GM12878 (cell line): ENCODE results near the gene VEGFB. TPM values are rescaled to one million over a fixed set of nuclear protein-coding genes. Genes with fewer than 3 reads are reported as not detected.
A peak's percentile ranks its signal among the peaks of the same experiment; 100 is the strongest.

ENCODE experiments used
- BHLHE40 ChIP-seq, 2 experiments: fragments of 450-650 bp in 1 of 2; IDR thresholded peaks; 2 replicates each; pipeline ENCODE4 v1.6.1; 2011 to 2017; ENCODE audit warnings: low read depth in 2 of 2, borderline replicate concordance in 1 of 2, improper control_type of control experiment in 1 of 2, low read length in 1 of 2, mild to moderate bottlenecking in 1 of 2
- CBFB ChIP-seq: IDR thresholded peaks from 2 replicates; pipeline ENCODE4 v1.6.1; 2016; ENCODE audit warnings: antibody characterized with exemption, low read depth
- CBX3 ChIP-seq: fragments of 200-600 bp; sonication (generic); IDR thresholded peaks from 2 replicates; pipeline ENCODE4 v1.6.1; 2016; ENCODE audit warnings: low read depth, borderline replicate concordance
- CHD2 ChIP-seq: IDR thresholded peaks from 2 replicates; pipeline ENCODE4 v1.6.1; 2011; ENCODE audit warnings: low read depth, low read length, improper control_type of control experiment, borderline replicate concordance
- DPF2 ChIP-seq: fragments of 450-650 bp; IDR thresholded peaks from 2 replicates; pipeline ENCODE4 v1.6.1; 2017; ENCODE audit warnings: mild to moderate bottlenecking
- EGR1 ChIP-seq, 2 experiments: IDR thresholded peaks; 1 replicate in 1 of 2; 2 replicates in 1 of 2; pipeline ENCODE4 v1.6.1; 2011 to 2012; ENCODE audit warnings: low read depth in 2 of 2, low read length in 2 of 2, borderline replicate concordance in 1 of 2, mild to moderate bottlenecking in 1 of 2, moderate library complexity in 1 of 2
- ESRRA ChIP-seq: IDR thresholded peaks from 2 replicates; pipeline ENCODE4 v1.6.1; 2012; ENCODE audit warnings: mild to moderate bottlenecking, low read length, improper control_type of control experiment
- FOXM1 ChIP-seq: IDR thresholded peaks from 2 replicates; pipeline ENCODE4 v1.6.1; 2012; ENCODE audit warnings: low read depth, mild to moderate bottlenecking, inconsistent platforms, low read length, moderate library complexity
- MTA3 ChIP-seq: IDR thresholded peaks from 2 replicates; pipeline ENCODE4 v1.6.1; 2012; ENCODE audit warnings: low read length, inconsistent platforms, borderline replicate concordance
- PAX5 ChIP-seq: IDR thresholded peaks from 2 replicates; pipeline ENCODE4 v1.6.1; 2011; ENCODE audit warnings: low read depth, low read length, borderline replicate concordance
- PBX3 ChIP-seq: IDR thresholded peaks from 2 replicates; pipeline ENCODE4 v1.6.1; 2011; ENCODE audit warnings: mild to moderate bottlenecking, low read depth, low read length, moderate library complexity; ENCODE audit not compliant: insufficient replicate concordance
- RAD21 ChIP-seq: IDR thresholded peaks from 2 replicates; pipeline ENCODE4 v1.6.1; 2011; ENCODE audit warnings: mild to moderate bottlenecking, low read depth, low read length, moderate library complexity; ENCODE audit not compliant: insufficient read depth
- RAD51 ChIP-seq: fragments of 450-650 bp; IDR thresholded peaks from 2 replicates; pipeline ENCODE4 v1.6.1; 2016; ENCODE audit warnings: moderate library complexity, mild to moderate bottlenecking, inconsistent platforms
- SIN3A ChIP-seq: IDR thresholded peaks from 2 replicates; pipeline ENCODE4 v1.6.1; 2012; ENCODE audit warnings: low read depth, low read length, improper control_type of control experiment
- SRF ChIP-seq, 2 experiments: IDR thresholded peaks; 2 replicates each; pipeline ENCODE4 v1.6.1; 2011; ENCODE audit warnings: low read depth in 2 of 2, low read length in 2 of 2, mild to moderate bottlenecking in 1 of 2, moderate library complexity in 1 of 2
- TCF3 ChIP-seq: IDR thresholded peaks from 2 replicates; pipeline ENCODE4 v1.6.1; 2012; ENCODE audit warnings: low read depth, mild to moderate bottlenecking, low read length, borderline replicate concordance; ENCODE audit not compliant: insufficient read depth
- USF2 ChIP-seq: IDR thresholded peaks from 2 replicates; pipeline ENCODE4 v1.6.1; 2011; ENCODE audit warnings: low read depth, low read length, improper control_type of control experiment, borderline replicate concordance
- ZBED1 ChIP-seq: IDR thresholded peaks from 2 replicates; pipeline ENCODE4 v1.6.1; 2016; ENCODE audit warnings: borderline replicate concordance
- polyA plus RNA-seq, 11 experiments: library from polyadenylated mRNA; depleted of rRNA in 4 of 11; unstranded in 6 of 11; stranded (reverse) in 5 of 11; fragments of >200 nt; fragmentation: Nextera tagmentation in 4 of 11; fragmentation: Illumina TruSeq in 1 of 11; extraction: Ambion mirVana in 4 of 11; extraction: Trizol in 1 of 11; gene quantifications; 1 replicate in 1 of 11; 2 replicates in 10 of 11; pipeline versions ENCODE4 v1.2.1 to v1.2.3, GENCODE V29; 2011 to 2016; ENCODE audit warnings: inconsistent platforms in 2 of 11, missing spikeins in 2 of 11, low read depth in 1 of 11
- total RNA-seq, 4 experiments: library from RNA; depleted of rRNA in 3 of 4; stranded (reverse); fragments of >200 nt in 3 of 4; fragmentation: Illumina TruSeq in 1 of 4; extraction: Trizol in 1 of 4; gene quantifications; 2 replicates each; pipeline versions ENCODE4 v1.2.1 to v1.2.3, GENCODE V29; 2013 to 2021
- TF ChIP-seq, protein P1 (sequence below): fragments of 450-650 bp; conservative IDR thresholded peaks from 2 replicates; pipeline ENCODE4 v1.6.1; 2017; ENCODE audit warnings: mild to moderate bottlenecking, moderate library complexity
- TF ChIP-seq, protein P2 (sequence below): fragments of 450-650 bp; IDR thresholded peaks from 2 replicates; pipeline ENCODE4 v1.6.1; 2017; ENCODE audit warnings: mild to moderate bottlenecking, moderate library complexity

Gene VEGFB
- total and polyA plus RNA-seq, 10 of the 15 experiments (the other 5 are each of a cell fraction or from before 2014, with no cell fraction given), result 7.0 to 75.8 (median 20.3) TPM

DNA sequence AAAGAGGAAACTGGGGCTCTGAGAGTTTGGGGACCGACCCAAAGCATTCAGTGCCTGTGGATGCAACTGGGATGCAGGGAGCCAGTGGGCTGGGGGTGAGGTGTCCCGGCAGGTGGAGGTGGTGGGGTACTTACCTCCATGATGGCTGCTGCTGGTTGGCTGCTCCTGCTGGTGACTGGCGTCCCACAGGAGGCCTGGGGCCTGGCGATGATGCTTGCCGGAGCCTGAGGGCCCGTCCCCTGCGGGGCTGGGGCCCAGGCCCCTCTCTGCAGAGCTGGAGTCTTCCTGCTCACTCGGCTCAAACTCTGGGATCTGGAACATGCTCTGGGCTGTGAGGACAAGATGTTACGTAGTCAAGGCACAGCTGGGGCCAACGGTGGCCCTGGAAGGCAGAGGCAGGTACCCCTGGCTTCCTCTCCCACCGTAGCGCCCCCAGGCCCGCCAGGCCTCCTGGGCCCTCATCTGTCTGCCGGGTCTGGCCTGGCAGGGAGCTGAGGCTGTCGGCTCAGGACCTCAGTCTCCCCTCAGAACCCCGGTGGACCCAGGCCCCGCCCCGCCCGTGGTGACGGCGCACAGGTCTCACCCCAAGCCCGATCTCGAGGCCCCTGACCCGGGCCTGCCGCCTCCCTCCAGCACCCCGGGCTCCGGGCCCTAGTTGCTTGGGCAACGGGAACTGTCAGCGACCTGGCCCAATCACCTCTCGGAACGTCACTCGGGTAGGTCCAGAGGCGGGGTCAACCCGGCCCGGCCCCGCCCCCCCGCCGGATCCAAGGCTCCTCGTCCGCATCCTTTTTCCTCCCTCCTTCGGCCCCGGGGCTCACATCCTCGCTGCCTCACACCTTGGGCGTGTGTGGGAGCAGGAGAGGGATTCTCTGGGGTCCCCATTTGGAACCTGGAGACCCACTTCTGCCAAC is 49.9 kb downstream of the VEGFB start, which contains the start of gene BAD (continued):
- no peak for TF ChIP-seq ESRRA
- TF ChIP-seq PAX5, result 0 out of 2 replicates have a peak, but pooled peaks have one; percentile 5
- TF ChIP-seq DPF2, result no peak
- no peak for TF ChIP-seq RAD21
- TF ChIP-seq RAD51, result no peak
- TF ChIP-seq SRF (IDR thresholded peaks at IDR 0.05; ENCODE audit: low read depth in 2 of 2, low read length in 2 of 2), result no peak
- TF ChIP-seq, protein P1, sequence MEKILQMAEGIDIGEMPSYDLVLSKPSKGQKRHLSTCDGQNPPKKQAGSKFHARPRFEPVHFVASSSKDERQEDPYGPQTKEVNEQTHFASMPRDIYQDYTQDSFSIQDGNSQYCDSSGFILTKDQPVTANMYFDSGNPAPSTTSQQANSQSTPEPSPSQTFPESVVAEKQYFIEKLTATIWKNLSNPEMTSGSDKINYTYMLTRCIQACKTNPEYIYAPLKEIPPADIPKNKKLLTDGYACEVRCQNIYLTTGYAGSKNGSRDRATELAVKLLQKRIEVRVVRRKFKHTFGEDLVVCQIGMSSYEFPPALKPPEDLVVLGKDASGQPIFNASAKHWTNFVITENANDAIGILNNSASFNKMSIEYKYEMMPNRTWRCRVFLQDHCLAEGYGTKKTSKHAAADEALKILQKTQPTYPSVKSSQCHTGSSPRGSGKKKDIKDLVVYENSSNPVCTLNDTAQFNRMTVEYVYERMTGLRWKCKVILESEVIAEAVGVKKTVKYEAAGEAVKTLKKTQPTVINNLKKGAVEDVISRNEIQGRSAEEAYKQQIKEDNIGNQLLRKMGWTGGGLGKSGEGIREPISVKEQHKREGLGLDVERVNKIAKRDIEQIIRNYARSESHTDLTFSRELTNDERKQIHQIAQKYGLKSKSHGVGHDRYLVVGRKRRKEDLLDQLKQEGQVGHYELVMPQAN, result no peak
- 0 out of 2 replicates have a peak, but pooled peaks have one; percentile 78 for TF ChIP-seq CHD2
- TF ChIP-seq USF2, result no peak
- TF ChIP-seq EGR1 (IDR thresholded peaks at IDR 0.05; ENCODE audit: borderline replicate concordance in 1 of 2, low read depth in 2 of 2, low read length in 2 of 2), result no peak
- TF ChIP-seq TCF3, result no peak
- no peak for TF ChIP-seq CBFB
- peak; percentile 60; the same call in 1 of the 2 replicates for TF ChIP-seq SIN3A
- TF ChIP-seq PBX3, result peak; percentile 93
- no peak for TF ChIP-seq FOXM1
- no peak for TF ChIP-seq MTA3
- TF ChIP-seq CBX3, result no peak
- peak; percentile 14 to 30; a peak in 1 of 4 replicates for TF ChIP-seq BHLHE40 (IDR thresholded peaks at IDR 0.05; ENCODE audit: borderline replicate concordance in 1 of 2, low read depth in 2 of 2, low read length in 1 of 2)
- TF ChIP-seq, protein P2, sequence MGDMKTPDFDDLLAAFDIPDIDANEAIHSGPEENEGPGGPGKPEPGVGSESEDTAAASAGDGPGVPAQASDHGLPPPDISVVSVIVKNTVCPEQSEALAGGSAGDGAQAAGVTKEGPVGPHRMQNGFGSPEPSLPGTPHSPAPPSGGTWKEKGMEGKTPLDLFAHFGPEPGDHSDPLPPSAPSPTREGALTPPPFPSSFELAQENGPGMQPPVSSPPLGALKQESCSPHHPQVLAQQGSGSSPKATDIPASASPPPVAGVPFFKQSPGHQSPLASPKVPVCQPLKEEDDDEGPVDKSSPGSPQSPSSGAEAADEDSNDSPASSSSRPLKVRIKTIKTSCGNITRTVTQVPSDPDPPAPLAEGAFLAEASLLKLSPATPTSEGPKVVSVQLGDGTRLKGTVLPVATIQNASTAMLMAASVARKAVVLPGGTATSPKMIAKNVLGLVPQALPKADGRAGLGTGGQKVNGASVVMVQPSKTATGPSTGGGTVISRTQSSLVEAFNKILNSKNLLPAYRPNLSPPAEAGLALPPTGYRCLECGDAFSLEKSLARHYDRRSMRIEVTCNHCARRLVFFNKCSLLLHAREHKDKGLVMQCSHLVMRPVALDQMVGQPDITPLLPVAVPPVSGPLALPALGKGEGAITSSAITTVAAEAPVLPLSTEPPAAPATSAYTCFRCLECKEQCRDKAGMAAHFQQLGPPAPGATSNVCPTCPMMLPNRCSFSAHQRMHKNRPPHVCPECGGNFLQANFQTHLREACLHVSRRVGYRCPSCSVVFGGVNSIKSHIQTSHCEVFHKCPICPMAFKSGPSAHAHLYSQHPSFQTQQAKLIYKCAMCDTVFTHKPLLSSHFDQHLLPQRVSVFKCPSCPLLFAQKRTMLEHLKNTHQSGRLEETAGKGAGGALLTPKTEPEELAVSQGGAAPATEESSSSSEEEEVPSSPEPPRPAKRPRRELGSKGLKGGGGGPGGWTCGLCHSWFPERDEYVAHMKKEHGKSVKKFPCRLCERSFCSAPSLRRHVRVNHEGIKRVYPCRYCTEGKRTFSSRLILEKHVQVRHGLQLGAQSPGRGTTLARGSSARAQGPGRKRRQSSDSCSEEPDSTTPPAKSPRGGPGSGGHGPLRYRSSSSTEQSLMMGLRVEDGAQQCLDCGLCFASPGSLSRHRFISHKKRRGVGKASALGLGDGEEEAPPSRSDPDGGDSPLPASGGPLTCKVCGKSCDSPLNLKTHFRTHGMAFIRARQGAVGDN, result no peak
- TF ChIP-seq ZBED1, result no peak
